Activated CD8-positive, alpha-beta memory T cell treated with anti-CD3 and anti-CD28 coated beads, Interleukin-2, amount 50 U/mL, for 4 hours (primary cell): ENCODE measurements around the gene ANKRD12.
"Not testable (repeated sequence)": the region's sequence is repeated elsewhere in the genome, so short reads cannot be mapped to it uniquely, and the experiment has no call there.

ENCODE experiments used
- DNase-seq: peaks from one replicate; pipeline ENCODE4 v3.0.0-alpha.2; 2020

Gene ANKRD12

DNA sequence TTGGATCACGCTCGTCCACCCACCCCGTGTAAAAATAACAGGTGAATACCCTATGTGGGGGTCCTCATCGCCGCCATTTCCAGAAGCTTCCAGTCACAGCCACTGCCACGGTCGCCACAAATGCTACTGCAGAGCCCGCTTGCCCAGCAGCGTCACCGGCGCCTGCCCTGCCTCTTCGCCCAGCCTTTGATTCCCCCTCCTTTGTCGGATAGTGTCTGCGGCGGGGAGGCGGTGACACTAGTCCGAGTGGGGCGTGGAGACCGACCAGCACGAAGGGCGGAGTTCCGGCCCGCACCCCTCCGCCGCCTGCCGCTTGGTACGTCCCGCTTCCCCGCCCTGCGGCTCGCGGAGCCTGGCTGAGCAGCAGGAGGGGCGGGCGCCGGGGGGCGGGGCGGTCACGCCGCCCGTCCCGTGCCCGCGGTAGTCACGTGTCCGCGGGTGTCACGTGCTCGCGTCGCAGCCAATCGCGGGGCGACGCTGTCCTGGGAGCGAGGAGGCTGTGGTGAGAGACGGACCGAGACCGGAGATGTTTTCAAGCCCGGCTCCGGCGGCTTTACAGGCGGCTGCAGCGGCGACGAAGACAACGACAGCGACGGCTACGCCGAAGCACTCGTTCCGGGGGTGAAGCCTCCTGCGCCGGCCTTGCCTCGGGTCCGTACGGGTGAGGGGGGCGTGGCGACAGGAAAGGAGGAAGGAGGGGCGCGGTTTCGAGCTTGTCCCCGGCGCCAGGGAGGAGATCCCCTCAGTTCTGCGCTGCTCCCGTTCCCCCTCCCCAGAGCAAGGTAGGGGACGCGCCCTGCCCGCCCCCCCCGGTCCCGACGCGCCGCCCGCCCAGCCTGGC is at the start of gene ANKRD12:
Gene ANKRD12, plus strand, starts transcription at position 467 of the 841 bp plus-strand sequence. CDS start 45,652 bp downstream, outside the sequence.
- peak; percentile 98 for DNase-seq

DNA sequence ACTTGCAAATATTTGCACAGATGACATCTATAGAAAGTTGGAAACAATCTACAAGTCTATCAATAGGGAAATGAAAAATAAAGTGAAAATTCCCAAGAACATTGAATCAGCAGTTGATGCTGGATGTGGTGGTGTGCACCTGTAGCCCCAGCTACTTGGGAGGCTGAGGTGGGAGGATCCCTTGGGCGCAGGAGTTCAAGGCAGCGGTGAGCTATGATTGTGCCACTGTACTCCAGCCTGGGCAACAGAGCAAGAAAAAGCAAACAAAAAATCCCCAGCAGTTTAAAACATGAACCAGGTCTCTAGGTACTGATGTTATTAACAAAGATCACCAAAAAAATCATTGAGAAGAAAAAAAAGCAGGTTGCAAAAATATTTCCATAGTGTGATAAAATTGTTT is 49.4 kb upstream of the ANKRD12 start:
- no peak for DNase-seq

- DNase-seq: no peak
These were observed 48.3 kb upstream of the ANKRD12 start for GRCh38 chr18:9088252-9088651.

- DNase-seq: not testable (repeated sequence)
These were observed 47.9 kb upstream of the ANKRD12 start for GRCh38 chr18:9088727-9089126.

- DNase-seq: no peak
These were observed 46.0 kb upstream of the ANKRD12 start for GRCh38 chr18:9090578-9090977.

- DNase-seq: no peak
These were observed 45.5 kb upstream of the ANKRD12 start for GRCh38 chr18:9091066-9091476.

DNA sequence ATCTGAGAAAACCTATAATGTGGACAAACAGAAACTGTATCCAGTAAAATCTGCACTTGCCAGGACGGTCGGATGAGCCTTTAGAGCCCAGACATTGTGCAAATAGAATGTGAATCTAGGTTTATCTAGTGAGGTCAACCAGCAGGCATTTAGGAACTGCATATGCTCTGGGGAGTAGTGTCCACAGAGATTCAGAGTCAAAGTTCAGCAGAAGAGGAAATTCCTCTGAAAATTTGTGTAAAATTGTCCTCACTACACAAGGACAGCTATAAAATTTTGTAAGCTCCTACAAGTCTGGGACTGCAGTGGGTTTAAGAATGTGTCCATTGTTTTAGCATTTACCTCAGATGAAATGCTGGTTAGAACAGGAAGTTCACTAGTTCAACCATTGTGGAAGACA is 43.9 kb upstream of the ANKRD12 start:
- no peak for DNase-seq

- not testable (repeated sequence) for DNase-seq
These were observed 43.5 kb upstream of the ANKRD12 start for GRCh38 chr18:9093109-9093508.

DNA sequence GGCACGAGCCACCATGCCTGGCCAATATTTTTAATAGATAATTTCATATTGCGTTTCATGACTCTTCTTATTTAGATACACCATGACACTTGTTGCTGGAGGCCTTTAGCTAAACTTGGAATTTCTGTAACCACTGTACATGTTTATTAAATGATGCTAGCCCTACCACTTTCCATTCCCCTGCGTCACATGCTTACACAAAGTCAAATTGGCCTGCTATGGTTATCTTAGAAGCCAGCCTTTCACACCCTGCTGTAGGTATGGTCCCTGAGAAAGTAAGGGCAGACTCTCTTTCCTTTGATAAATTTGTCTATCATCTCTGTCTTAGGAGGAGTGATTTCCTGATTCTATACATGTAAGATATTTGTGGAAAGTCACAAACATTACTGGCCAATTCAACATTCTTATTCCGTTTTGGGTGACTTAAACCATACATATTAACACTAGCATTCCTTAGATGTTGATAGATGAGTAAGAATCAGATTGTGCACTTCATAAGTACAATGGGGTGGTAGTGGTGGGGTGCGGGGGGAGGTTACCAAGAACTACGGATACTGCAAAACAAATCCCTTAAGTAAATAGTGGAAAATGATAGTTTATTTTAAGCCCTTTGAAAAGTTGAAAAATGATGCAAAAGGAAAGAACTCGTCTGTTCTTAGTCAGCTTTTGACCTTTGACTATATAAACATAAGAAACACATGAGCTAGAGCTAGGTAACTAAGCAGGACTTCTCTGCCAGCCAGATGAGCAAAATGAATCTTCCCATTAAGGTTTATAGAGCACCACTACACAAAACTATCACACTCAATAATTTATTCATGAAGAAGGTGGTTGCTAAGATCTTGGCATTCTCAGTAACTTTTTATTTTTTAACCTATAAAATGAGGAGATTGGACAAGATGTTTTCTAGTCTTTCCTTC is 42.0 kb upstream of the ANKRD12 start:
- DNase-seq: peak; percentile 44

GRCh38 chr18:9095297-9096006 is 41.1 kb upstream of the ANKRD12 start:
- DNase-seq: peak; percentile 40

DNA sequence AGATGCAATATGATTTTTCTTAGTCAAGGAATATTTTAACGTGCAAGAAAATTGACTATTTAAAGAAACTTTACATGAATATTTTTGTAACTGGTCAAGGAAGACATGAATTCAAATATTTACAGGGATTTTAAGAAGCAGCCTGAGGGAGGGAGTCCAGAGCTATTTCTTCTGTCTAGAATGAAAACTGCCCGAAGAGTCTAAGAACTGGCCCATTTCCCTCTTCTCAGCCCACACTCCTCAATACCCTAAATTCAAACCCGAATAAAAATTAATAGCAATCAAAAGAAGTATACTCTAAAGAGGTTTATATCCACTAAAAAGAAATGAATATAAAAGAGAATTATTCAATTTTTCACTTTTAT is 40.6 kb upstream of the ANKRD12 start:
- DNase-seq: no peak

GRCh38 chr18:9096685-9097084 is 39.9 kb upstream of the ANKRD12 start:
- no peak for DNase-seq

GRCh38 chr18:9097349-9097748 is 39.2 kb upstream of the ANKRD12 start:
- DNase-seq: no peak

GRCh38 chr18:9100796-9101195 is 35.8 kb upstream of the ANKRD12 start:
- no peak for DNase-seq

DNA sequence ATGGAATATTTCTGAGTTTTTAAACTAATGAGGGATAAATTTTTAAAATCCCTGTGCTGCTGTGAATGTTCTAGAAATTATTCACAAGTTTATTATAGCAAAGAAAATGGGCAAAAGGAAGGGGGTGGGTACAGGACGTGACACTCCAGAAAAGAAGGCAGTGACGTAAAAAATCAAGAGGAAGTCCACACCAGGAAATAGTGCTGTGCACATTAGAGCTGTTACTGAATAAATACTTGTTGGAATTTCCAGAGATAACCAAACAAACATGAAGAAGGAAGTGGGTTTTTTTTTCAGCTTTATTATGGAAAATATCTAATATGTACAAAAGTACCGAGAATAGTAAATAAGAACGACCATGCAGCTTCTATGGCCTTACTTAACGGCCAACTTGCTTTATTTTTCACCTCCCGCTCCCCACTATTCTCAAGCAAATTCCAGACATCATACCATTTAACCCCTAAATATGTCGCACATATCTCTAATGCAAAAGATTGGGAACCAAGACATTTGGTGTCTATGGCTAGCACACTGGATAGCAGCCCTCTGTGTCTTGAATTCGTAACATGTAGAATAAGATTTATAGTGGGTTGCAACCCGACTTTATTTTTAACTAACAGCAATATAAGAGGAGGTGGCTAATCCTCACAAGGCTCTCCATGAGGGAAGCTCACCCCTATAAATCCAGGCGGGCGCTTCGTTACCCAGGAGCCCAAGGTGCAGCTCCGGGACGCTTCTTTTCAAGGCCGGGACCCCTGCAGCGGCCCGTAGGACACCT is 34.7 kb upstream of the ANKRD12 start:
- no peak for DNase-seq

DNA sequence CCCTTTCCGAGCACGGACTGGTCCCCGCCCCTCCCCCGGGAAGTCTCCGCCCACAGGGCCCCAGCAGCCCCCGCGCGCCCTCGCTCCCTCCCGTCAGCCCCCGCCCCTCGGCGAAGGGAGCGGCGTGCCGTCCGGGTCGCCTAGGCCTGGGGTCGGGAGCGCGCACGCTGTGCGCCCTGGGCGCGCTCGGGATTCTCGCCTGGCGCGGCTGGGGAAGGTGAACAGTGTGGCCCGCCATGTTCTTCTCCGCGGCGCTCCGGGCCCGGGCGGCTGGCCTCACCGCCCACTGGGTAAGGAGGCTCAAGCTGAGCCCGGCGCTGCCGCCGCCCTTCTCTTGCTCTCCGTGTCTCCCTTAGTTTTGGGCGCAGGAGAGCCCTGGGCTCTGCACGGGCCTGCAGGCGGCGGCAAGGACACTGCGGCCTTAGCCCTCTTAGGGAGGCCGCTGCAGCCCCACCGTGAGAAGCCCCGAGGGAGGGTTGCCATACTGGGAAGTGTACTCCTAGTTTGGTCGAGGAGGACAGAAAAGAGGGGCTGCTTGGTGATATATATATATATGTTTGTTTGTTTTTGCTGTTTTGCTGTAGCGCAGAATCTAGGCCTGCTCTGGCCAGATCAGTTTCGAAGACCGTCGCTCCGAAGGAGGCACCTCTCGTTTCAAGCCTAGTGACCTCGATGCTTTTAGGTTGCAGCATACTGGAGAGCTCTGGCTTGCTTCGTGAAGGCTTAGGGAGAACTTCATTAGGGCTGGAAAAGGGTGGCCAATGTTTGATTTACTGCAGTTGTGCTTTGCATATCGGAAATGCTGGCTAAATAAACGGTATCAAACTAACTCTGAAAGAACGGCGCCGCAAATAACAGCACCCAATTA is 33.8 kb upstream of the ANKRD12 start, which contains the start of gene NDUFV2:
Gene NDUFV2, plus strand, starts transcription at position 192 of the 868 bp plus-strand sequence. Its CDS starts 45 bp downstream, at position 237.
- DNase-seq: peak; percentile 99

GRCh38 chr18:9103376-9103873 is 33.2 kb upstream of the ANKRD12 start:
- no peak for DNase-seq

- DNase-seq: no peak
These were observed 32.2 kb upstream of the ANKRD12 start for GRCh38 chr18:9104244-9104901.

DNA sequence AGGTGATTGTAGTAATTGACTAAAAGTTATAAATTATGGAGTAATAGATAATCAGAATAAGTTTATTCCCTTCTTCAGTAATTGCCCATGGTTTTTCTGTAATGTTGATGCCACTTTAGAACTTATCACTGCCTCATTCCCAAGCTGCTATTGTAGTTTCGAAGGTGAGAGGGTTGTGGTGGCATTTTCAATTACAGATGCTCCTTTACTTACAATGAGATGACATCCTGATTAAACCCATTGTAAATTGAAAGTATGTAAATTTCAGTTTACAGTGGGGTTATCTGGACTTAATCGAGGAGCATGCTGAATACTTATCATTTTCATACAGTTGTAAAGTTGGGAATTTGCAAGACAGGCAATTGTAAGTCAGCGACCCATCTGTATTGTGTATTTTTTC is 31.2 kb upstream of the ANKRD12 start:
- DNase-seq: no peak

GRCh38 chr18:9106094-9106493 is 30.5 kb upstream of the ANKRD12 start:
- DNase-seq: no peak
